ENCODE results near the gene PRXL2B.

The PRXL2B gene

DNA sequence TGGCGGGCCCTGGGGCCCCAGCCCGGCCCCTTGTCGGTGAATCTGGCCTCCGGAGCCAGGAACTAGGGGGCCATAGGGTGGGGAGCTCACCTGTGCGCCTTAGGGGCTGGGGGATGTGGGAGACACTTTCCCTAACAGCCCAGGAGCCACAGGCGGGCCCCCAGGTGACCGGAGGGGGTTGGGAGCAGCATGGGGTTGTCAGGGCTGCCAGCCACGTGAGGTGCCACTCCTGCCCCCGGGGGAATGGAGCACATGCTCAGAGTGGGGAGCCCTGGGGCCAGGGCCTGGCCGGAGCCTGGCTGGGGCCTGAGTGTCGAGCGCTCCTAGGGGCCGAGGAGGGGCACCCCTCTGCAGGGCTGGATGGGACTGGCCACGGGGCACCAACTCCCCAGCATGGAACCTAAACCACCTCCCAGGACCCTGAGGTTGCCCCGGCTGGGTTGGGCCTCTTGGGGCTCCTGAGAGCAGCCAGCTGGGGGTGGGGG, 19.9 kb downstream of the PRXL2B start:
- no peak for DNase-seq (ENCODE audit: extremely low spot score)
- ChIA-PET CTCF (no interaction called here), POLR2A (no interaction called here)
- TF ChIP-seq ARNT (IDR thresholded peaks at IDR 0.05) (no peak), SP1 (IDR thresholded peaks at IDR 0.05) (no peak), FOXA1 (IDR thresholded peaks at IDR 0.05) (no peak), FOXK2 (IDR thresholded peaks at IDR 0.05) (no peak), HDGF (IDR thresholded peaks at IDR 0.05; ENCODE audit: borderline replicate concordance) (no peak), LEF1 (IDR thresholded peaks at IDR 0.05; ENCODE audit: borderline replicate concordance) (no peak), CTBP1 (IDR thresholded peaks at IDR 0.05; ENCODE audit: borderline replicate concordance) (no peak), BHLHE40 (IDR thresholded peaks at IDR 0.05; ENCODE audit: borderline replicate concordance) (no peak), NFRKB (IDR thresholded peaks at IDR 0.05) (no peak), SUZ12 (IDR thresholded peaks at IDR 0.05) (no peak), FOXM1 (IDR thresholded peaks at IDR 0.05; ENCODE audit: borderline replicate concordance) (no peak), L3MBTL2 (conservative IDR thresholded peaks at IDR 0.05) (no peak)
- TF ChIP-seq, protein P1, sequence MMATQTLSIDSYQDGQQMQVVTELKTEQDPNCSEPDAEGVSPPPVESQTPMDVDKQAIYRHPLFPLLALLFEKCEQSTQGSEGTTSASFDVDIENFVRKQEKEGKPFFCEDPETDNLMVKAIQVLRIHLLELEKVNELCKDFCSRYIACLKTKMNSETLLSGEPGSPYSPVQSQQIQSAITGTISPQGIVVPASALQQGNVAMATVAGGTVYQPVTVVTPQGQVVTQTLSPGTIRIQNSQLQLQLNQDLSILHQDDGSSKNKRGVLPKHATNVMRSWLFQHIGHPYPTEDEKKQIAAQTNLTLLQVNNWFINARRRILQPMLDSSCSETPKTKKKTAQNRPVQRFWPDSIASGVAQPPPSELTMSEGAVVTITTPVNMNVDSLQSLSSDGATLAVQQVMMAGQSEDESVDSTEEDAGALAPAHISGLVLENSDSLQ (IDR thresholded peaks at IDR 0.05) = no peak

DNA sequence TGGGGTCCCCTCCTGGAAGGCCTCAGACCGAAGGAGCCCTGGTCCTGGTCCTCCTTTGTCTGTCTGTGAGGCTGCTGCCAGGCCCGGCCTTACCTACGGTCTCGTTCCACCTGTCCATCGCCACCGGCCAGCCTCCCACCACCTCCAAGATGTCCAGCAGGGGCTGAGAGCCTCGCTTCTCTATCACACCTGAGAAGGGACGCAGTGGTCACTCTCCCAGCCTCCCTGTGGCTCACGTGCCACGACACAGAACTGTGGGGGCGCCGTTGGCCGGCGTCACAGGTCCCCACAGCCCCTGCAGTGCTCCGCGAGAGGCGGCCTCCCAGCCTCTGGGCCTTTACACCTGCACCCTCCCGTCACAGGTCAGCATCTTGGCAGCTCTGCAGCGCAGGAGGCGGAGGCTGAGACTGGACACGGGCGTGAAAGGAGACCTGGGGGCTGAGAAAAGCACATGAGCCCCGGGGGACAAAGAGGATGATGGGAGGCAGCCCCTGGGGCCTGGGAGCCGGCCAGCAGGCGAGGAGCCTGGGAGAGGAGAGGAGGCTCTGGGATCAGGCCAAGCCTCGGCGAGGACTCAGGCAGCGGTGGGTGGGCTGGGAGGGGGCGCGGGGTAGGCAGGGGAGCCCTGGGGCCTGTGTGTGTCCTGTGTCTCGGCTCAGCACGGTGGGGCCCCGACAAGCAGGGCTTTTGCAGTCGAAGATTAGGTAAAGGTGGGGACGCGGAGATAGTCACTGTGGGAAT, 20.5 kb downstream of the PRXL2B start:
- CTCF ChIA-PET = no interaction called here
- DNase-seq (ENCODE audit: extremely low spot score) = no peak
- TF ChIP-seq NFRKB (IDR thresholded peaks at IDR 0.05) (no peak), HDGF (IDR thresholded peaks at IDR 0.05; ENCODE audit: borderline replicate concordance) (no peak), FOXM1 (IDR thresholded peaks at IDR 0.05; ENCODE audit: borderline replicate concordance) (no peak), CTBP1 (IDR thresholded peaks at IDR 0.05; ENCODE audit: borderline replicate concordance) (no peak), LEF1 (IDR thresholded peaks at IDR 0.05; ENCODE audit: borderline replicate concordance) (no peak), FOXK2 (IDR thresholded peaks at IDR 0.05) (no peak), BHLHE40 (IDR thresholded peaks at IDR 0.05; ENCODE audit: borderline replicate concordance) (no peak), TARDBP (IDR thresholded peaks at IDR 0.05) (no peak)
- TF ChIP-seq, protein P1 (IDR thresholded peaks at IDR 0.05) = no peak
- POLR2A ChIA-PET = no interaction called here

DNA sequence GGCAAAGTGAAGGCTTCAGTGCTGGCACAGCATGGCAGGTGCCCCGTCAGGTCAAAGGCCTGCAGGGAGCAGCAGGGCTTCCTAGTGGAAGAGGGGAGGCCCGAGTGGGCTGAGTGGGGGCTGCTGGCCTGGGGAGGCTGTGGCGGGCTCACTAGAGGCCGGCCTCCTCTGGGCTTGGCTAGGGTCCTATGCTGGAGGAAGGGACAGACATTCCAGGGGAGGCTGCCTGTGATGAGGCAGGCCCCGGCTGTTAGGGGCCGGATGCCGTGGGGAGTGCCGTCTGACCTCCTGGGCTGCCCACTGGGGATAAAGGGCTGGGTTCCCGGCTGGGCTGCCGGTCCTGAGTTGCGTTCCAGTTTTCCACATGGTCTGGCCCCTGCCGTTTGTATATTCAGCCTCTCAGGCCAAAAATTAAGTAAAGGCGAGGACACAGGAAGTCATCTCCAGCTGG, 21.1 kb downstream of the PRXL2B start:
- TF ChIP-seq FOXA1 (IDR thresholded peaks at IDR 0.05) (no peak), L3MBTL2 (conservative IDR thresholded peaks at IDR 0.05) (no peak), FOXM1 (IDR thresholded peaks at IDR 0.05; ENCODE audit: borderline replicate concordance) (no peak), ARNT (IDR thresholded peaks at IDR 0.05) (no peak)
- TF ChIP-seq, protein P1 (IDR thresholded peaks at IDR 0.05) = no peak
- CTCF ChIA-PET = no interaction called here
- POLR2A ChIA-PET = no interaction called here
- no peak for DNase-seq (ENCODE audit: extremely low spot score)

DNA sequence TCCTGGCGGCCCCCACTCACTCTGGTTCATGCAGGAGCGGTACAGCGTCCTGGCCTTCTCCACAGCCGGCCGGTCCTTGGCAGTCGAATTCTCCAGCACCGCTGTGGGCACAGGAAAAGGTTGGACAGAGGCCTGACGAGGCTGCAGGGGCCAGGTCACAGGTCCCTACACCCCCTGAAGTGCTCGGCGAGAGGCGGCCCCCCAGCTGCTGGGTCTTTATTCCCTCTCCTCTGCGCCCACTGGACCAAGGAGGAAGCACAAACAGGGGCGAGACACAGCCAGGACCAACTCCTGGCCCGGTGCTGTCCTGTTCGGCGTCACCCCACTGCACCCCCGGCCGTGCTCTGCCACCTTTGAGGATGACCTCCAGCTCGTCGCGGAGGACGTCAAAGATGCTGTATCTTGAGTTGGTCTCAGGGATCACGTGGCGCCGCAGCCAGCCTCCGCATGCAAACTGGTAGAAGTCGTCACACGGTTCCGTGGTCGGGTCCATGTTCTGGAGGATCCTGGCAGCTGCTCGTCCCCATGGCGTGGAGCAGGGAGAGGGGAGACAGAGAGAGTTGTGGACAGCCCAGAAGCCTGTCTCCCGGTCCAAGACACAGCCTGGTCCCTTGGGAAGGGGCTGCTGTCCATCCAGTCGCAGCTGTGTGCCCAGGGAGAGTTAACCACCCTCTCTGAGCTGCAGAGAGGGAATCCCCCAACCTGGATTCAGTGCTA, 22.9 kb downstream of the PRXL2B start:
- TF ChIP-seq ZNF384 (IDR thresholded peaks at IDR 0.05) = no peak
- no peak for TF ChIP-seq SP1 (IDR thresholded peaks at IDR 0.05)
- no peak for TF ChIP-seq L3MBTL2 (conservative IDR thresholded peaks at IDR 0.05)
- no peak for TF ChIP-seq TARDBP (IDR thresholded peaks at IDR 0.05)
- DNase-seq (ENCODE audit: extremely low spot score) = no peak
- ChIA-PET POLR2A (no interaction called here), CTCF (no interaction called here)

DNA sequence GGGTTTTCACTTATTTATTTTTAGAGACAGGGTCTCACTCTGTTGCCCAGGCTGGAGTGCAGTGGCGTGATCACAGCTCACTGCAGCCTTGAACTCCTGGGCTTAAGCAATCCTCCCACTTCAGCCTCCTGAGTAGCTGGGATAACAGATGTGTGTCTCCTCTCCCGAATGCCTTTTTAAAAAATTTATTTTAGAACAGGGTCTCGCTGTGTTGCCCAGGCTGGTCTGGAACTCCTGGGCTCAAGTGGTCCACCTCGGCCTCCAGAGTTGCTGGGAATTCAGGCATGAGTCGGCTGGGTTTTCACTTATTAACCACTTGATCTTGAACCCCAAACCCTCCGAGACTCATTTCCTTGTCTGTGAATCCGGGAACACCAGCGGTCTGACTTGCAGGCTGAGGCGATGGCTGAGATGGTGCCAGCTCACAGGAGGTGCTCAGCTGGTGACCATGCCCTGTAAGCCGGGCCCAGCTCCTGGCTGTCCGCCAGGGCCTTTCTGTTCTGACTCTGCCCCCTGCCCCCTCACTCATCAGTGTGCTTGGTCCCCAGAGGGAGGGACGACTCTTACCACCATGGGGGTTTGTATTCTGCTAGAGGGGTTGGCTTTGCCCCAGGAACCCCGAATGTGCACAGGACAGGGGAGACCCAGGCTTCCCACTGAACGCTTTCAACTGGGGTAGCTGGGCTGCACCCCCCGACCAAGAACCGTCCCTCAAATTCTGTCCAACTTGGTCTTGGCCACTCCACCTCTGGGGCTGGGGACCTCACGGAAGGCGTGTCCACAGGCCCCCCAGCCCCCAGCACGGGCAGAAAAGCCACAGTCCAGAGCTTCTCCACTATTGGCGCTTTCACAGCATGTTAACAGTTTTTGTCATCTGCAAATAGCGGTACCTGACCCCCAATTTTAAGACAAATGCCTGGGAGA, 23.7 kb downstream of the PRXL2B start:
- TF ChIP-seq SUZ12 (IDR thresholded peaks at IDR 0.05) = no peak
- TF ChIP-seq FOXM1 (IDR thresholded peaks at IDR 0.05; ENCODE audit: borderline replicate concordance) = no peak
- no peak for TF ChIP-seq TARDBP (IDR thresholded peaks at IDR 0.05)
- TF ChIP-seq, protein P1 (IDR thresholded peaks at IDR 0.05) = no peak
- no peak for TF ChIP-seq ZNF384 (IDR thresholded peaks at IDR 0.05)
- no peak for TF ChIP-seq LEF1 (IDR thresholded peaks at IDR 0.05; ENCODE audit: borderline replicate concordance)
- no peak for TF ChIP-seq FOXK2 (IDR thresholded peaks at IDR 0.05)
- no peak for TF ChIP-seq HDGF (IDR thresholded peaks at IDR 0.05; ENCODE audit: borderline replicate concordance)
- TF ChIP-seq CTBP1 (IDR thresholded peaks at IDR 0.05; ENCODE audit: borderline replicate concordance) = no peak
- no peak for TF ChIP-seq ARNT (IDR thresholded peaks at IDR 0.05)
- TF ChIP-seq FOXA1 (IDR thresholded peaks at IDR 0.05) = no peak
- no peak for TF ChIP-seq SP1 (IDR thresholded peaks at IDR 0.05)
- TF ChIP-seq L3MBTL2 (conservative IDR thresholded peaks at IDR 0.05) = no peak
- no peak for TF ChIP-seq NFRKB (IDR thresholded peaks at IDR 0.05)
- TF ChIP-seq ELF4 (IDR thresholded peaks at IDR 0.05) = no peak
- TF ChIP-seq BHLHE40 (IDR thresholded peaks at IDR 0.05; ENCODE audit: borderline replicate concordance) = no peak
- no peak for DNase-seq (ENCODE audit: extremely low spot score)
- POLR2A ChIA-PET = interaction anchor here (1.3 kb wide), 1 partner anchor 25 kb away, joined by 5 read pairs; the partner anchor contains the start of gene PRXL2B
- CTCF ChIA-PET = no interaction called here

All from HEK293T (cell line).